GM23248 (cell line): ENCODE data around the gene TNFRSF13B.
"Not testable (repeated sequence)": the region's sequence is repeated elsewhere in the genome, so short reads cannot be mapped to it uniquely, and the experiment has no call there.

Source experiments
- EZH2 ChIP-seq: fragments of 200-600 bp; sonication (generic); IDR thresholded peaks from 2 replicates; pipeline ENCODE4 v1.6.1; 2018; ENCODE audit warnings: antibody characterized with exemption, mild to moderate bottlenecking; ENCODE audit not compliant: insufficient read depth, poor library complexity, severe bottlenecking
- EZH2phosphoT487 ChIP-seq: fragments of 200-600 bp; sonication (generic); IDR thresholded peaks from 2 replicates; pipeline ENCODE4 v1.6.1; 2018; ENCODE audit warnings: antibody characterized with exemption, moderate library complexity, mild to moderate bottlenecking, low read depth; ENCODE audit not compliant: insufficient read depth

- not testable (repeated sequence) for TF ChIP-seq EZH2, EZH2phosphoT487
Observed at GRCh38 chr17:17008621-17009397, 36.9 kb upstream of the TNFRSF13B start.
